ENCODE measurements around the gene ERBB4. TPM values are rescaled to one million over a fixed set of nuclear protein-coding genes. Genes with fewer than 3 reads are reported as not detected.

ERBB4 gene
- total RNA-seq, 1 experiment from 2014 or later = 0.15 TPM

DNA sequence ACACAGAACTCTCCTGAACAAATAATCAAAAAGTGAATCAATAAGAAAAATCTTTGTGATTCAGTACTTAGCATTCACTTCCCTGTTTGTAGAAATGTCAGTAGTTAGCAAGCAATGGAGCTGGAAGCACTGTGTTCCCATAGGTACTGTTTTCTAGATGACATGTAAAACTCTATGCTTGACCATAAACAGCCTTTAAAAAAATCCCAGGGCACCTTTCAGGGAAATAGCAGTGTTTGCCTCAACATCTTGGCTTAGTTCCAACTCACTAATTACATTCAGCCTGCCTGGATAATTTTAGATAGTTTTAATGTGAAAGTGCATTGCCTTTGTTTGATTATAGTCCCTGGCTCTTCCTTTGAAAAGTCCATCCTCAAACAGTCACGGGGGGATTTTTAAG, 721.8 kb downstream of the ERBB4 start:
- H3K27ac ChIP-seq (ENCODE audit: low read length) = no peak overlapping the region
- no peaks in the 10 kb centered on the region for H3K36me3 ChIP-seq (ENCODE audit: control insufficient read depth, insufficient read depth, low read length)
- no peaks in the 10 kb centered on the region for H3K9me3 ChIP-seq (ENCODE audit: control insufficient read depth, insufficient read depth, low read depth, low read length)
- no peaks in the 10 kb centered on the region for H3K4me1 ChIP-seq (ENCODE audit: control insufficient read depth, insufficient read depth, low read length)
- in situ Hi-C loops (cut with HindIII; ENCODE audit: low pct_unique_long_range_greater_than_20kb, low sequenced_read_pairs) = no loop called here
- ChIA-PET CTCF (no interaction called here), POLR2A (no interaction called here)
- DNase-seq (ENCODE audit: low read depth, low spot score) (no peak), ATAC-seq (no peak)
- no TSS peak for BruUV-seq (replicated peaks)
- H3K4me3 ChIP-seq (ENCODE audit: low read depth in 2 of 2, low read length in 2 of 2) = no peak overlapping the region
- no peak for TF ChIP-seq POLR2AphosphoS5 (IDR thresholded peaks at IDR 0.05; ENCODE audit: low read depth, low read length)
- TF ChIP-seq, protein P1, sequence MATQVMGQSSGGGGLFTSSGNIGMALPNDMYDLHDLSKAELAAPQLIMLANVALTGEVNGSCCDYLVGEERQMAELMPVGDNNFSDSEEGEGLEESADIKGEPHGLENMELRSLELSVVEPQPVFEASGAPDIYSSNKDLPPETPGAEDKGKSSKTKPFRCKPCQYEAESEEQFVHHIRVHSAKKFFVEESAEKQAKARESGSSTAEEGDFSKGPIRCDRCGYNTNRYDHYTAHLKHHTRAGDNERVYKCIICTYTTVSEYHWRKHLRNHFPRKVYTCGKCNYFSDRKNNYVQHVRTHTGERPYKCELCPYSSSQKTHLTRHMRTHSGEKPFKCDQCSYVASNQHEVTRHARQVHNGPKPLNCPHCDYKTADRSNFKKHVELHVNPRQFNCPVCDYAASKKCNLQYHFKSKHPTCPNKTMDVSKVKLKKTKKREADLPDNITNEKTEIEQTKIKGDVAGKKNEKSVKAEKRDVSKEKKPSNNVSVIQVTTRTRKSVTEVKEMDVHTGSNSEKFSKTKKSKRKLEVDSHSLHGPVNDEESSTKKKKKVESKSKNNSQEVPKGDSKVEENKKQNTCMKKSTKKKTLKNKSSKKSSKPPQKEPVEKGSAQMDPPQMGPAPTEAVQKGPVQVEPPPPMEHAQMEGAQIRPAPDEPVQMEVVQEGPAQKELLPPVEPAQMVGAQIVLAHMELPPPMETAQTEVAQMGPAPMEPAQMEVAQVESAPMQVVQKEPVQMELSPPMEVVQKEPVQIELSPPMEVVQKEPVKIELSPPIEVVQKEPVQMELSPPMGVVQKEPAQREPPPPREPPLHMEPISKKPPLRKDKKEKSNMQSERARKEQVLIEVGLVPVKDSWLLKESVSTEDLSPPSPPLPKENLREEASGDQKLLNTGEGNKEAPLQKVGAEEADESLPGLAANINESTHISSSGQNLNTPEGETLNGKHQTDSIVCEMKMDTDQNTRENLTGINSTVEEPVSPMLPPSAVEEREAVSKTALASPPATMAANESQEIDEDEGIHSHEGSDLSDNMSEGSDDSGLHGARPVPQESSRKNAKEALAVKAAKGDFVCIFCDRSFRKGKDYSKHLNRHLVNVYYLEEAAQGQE (IDR thresholded peaks at IDR 0.05; ENCODE audit: insufficient read depth in 1 of 2, low read depth in 2 of 2, low read length in 1 of 2) = no peak
- TF ChIP-seq, protein P2, sequence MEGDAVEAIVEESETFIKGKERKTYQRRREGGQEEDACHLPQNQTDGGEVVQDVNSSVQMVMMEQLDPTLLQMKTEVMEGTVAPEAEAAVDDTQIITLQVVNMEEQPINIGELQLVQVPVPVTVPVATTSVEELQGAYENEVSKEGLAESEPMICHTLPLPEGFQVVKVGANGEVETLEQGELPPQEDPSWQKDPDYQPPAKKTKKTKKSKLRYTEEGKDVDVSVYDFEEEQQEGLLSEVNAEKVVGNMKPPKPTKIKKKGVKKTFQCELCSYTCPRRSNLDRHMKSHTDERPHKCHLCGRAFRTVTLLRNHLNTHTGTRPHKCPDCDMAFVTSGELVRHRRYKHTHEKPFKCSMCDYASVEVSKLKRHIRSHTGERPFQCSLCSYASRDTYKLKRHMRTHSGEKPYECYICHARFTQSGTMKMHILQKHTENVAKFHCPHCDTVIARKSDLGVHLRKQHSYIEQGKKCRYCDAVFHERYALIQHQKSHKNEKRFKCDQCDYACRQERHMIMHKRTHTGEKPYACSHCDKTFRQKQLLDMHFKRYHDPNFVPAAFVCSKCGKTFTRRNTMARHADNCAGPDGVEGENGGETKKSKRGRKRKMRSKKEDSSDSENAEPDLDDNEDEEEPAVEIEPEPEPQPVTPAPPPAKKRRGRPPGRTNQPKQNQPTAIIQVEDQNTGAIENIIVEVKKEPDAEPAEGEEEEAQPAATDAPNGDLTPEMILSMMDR (IDR thresholded peaks at IDR 0.05) = no peak
- TF ChIP-seq SIN3A (IDR thresholded peaks at IDR 0.05; ENCODE audit: borderline replicate concordance, insufficient read depth, low read depth, low read length) = no peak
- no peak for TF ChIP-seq TCF7L2 (IDR thresholded peaks at IDR 0.05; ENCODE audit: low read depth, low read length)
- intact Hi-C loops (cut with micrococcal nuclease; ENCODE audit: unreplicated experiment) = no loop called here
- H3K27me3 ChIP-seq (ENCODE audit: control insufficient read depth, insufficient read depth, low read length) = no peaks in the 10 kb centered on the region

DNA sequence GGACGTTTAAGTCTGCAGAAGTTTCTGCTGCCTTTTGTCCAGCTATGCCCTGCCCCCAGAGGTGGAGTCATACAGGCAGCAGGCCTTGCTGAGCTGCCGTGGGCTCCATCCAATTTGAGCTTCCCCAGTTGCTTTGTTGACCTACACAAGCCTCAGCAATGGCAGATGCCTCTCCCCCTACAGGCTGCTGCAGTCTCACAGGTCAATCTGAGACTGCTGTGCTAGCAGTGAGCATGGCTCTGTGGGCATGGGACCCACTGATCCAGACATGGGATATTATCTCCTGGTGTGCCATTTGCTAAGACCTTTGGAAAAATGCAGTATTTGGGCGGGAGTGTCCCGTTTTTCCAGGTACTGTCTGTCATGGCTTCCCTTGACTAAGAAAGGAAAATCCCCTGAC, 726.0 kb downstream of the ERBB4 start:
- DNase-seq (ENCODE audit: low read depth, low spot score) (no peak), ATAC-seq (no peak)
- ChIA-PET CTCF (no interaction called here), POLR2A (no interaction called here)
- H3K27ac ChIP-seq (ENCODE audit: low read length) = no peak overlapping the region
- in situ Hi-C loops (cut with HindIII; ENCODE audit: low pct_unique_long_range_greater_than_20kb, low sequenced_read_pairs) = no loop called here
- H3K27me3 ChIP-seq (ENCODE audit: control insufficient read depth, insufficient read depth, low read length) = no peaks in the 10 kb centered on the region
- H3K36me3 ChIP-seq (ENCODE audit: control insufficient read depth, insufficient read depth, low read length) = no peaks in the 10 kb centered on the region
- H3K9me3 ChIP-seq (ENCODE audit: control insufficient read depth, insufficient read depth, low read depth, low read length) = no peaks in the 10 kb centered on the region
- TF ChIP-seq, protein P2 (IDR thresholded peaks at IDR 0.05) = no peak
- TF ChIP-seq, protein P1 (IDR thresholded peaks at IDR 0.05; ENCODE audit: insufficient read depth in 1 of 2, low read depth in 2 of 2, low read length in 1 of 2) = no peak
- TF ChIP-seq POLR2AphosphoS5 (IDR thresholded peaks at IDR 0.05; ENCODE audit: low read depth, low read length) = no peak
- intact Hi-C loops (cut with micrococcal nuclease; ENCODE audit: unreplicated experiment) = no loop called here
- no peak overlapping the region for H3K4me3 ChIP-seq (ENCODE audit: low read depth in 2 of 2, low read length in 2 of 2)
- no TSS peak for BruUV-seq (replicated peaks)
- H3K4me1 ChIP-seq (ENCODE audit: control insufficient read depth, insufficient read depth, low read length) = no peaks in the 10 kb centered on the region
